K562 (cell line): ENCODE data around the gene LPCAT1.
"Not testable (repeated sequence)": the region's sequence is repeated elsewhere in the genome, so short reads cannot be mapped to it uniquely, and the experiment has no call there.

Source experiments
- CBX5 ChIP-seq: IDR thresholded peaks from 2 replicates; pipeline ENCODE4 v1.6.1; 2014; ENCODE audit warnings: low read depth, borderline replicate concordance
- DPF2 ChIP-seq: fragments of 450-650 bp; IDR thresholded peaks from 2 replicates; pipeline ENCODE4 v1.6.1; 2016
- ETV5 ChIP-seq: sonication (generic); formaldehyde crosslinking; IDR thresholded peaks from 2 replicates; pipeline ENCODE4 v1.4.0; 2020; ENCODE audit warnings: low read depth, mild to moderate bottlenecking, missing genetic modification reagents
- HDAC1 ChIP-seq, 2 experiments: fragments of 450-650 bp; IDR thresholded peaks; 2 replicates each; pipeline ENCODE4 v1.6.1; 2016 to 2017; ENCODE audit warnings: inconsistent platforms in 1 of 2, mild to moderate bottlenecking in 1 of 2, moderate library complexity in 1 of 2
- KDM4B ChIP-seq, 2 experiments: fragments of 450-650 bp in 1 of 2; sonication (generic) in 1 of 2; IDR thresholded peaks; 2 replicates each; pipeline ENCODE4 v1.6.1; 2016 to 2017; ENCODE audit warnings: borderline replicate concordance in 2 of 2, antibody characterized with exemption in 1 of 2, low read depth in 1 of 2, mild to moderate bottlenecking in 1 of 2
- MAX ChIP-seq: sonication (generic); formaldehyde crosslinking; IDR thresholded peaks from 2 replicates; pipeline ENCODE4 v1.9.0; 2022; ENCODE audit warnings: mild to moderate bottlenecking, missing genetic modification reagents
- RNF219 ChIP-seq: fragments of 250-450 bp; sonication (Bioruptor Pico); IDR thresholded peaks from 2 replicates; pipeline ENCODE4 v1.5.0; 2022; ENCODE audit warnings: mild to moderate bottlenecking
- TAF1 ChIP-seq: IDR thresholded peaks from 2 replicates; pipeline ENCODE4 v1.6.1; 2011; ENCODE audit warnings: mild to moderate bottlenecking, low read length, moderate library complexity; ENCODE audit not compliant: insufficient read depth, control insufficient read depth, severe bottlenecking; ENCODE audit errors: extremely low read depth
- ZNF707 ChIP-seq: fragments of 250-450 bp; sonication (Bioruptor Pico); conservative IDR thresholded peaks from 2 replicates; pipeline ENCODE4 v1.8.0; 2022; ENCODE audit warnings: inconsistent platforms, mild to moderate bottlenecking, moderate library complexity
- TF ChIP-seq, protein P1 (sequence below), 3 experiments: IDR thresholded peaks in 2 of 3; conservative IDR thresholded peaks in 1 of 3; 2 replicates each; pipeline ENCODE4 v1.5.1; 2011 to 2012; ENCODE audit warnings: low read length in 3 of 3, mild to moderate bottlenecking in 3 of 3, control low read depth in 2 of 3, improper control_type of control experiment in 1 of 3, inconsistent platforms in 1 of 3, low read depth in 1 of 3, mixed read lengths in 1 of 3, moderate library complexity in 1 of 3; ENCODE audit not compliant: insufficient read depth in 2 of 3

DNA sequence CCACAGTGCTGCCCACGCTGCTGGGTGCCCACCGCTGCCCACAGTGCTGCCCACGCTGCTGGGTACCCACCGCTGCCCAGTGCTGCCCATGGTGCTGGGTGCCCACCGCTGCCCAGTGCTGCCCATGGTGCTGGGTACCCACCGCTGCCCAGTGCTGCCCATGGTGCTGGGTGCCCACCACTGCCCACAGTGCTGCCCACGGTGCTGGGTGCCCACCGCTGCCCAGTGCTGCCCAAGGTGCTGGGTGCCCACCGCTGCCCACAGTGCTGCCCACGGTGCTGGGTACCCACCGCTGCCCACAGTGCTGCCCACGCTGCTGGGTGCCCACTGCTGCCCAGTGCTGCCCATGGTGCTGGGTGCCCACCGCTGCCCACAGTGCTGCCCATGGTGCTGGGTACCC lies 101.2 kb downstream of the LPCAT1 start:
- not testable (repeated sequence) for TF ChIP-seq HDAC1 (IDR thresholded peaks at IDR 0.05); TAF1; MAX (CRISPR knock-in tag); CBX5; ZNF707; DPF2; KDM4B (IDR thresholded peaks at IDR 0.05; ENCODE audit: borderline replicate concordance in 2 of 2, low read depth in 1 of 2); ETV5 (CRISPR knock-in tag); RNF219 (CRISPR knock-in tag)
- TF ChIP-seq, protein P1, sequence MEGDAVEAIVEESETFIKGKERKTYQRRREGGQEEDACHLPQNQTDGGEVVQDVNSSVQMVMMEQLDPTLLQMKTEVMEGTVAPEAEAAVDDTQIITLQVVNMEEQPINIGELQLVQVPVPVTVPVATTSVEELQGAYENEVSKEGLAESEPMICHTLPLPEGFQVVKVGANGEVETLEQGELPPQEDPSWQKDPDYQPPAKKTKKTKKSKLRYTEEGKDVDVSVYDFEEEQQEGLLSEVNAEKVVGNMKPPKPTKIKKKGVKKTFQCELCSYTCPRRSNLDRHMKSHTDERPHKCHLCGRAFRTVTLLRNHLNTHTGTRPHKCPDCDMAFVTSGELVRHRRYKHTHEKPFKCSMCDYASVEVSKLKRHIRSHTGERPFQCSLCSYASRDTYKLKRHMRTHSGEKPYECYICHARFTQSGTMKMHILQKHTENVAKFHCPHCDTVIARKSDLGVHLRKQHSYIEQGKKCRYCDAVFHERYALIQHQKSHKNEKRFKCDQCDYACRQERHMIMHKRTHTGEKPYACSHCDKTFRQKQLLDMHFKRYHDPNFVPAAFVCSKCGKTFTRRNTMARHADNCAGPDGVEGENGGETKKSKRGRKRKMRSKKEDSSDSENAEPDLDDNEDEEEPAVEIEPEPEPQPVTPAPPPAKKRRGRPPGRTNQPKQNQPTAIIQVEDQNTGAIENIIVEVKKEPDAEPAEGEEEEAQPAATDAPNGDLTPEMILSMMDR (IDR thresholded peaks at IDR 0.05 in 2 of 3, conservative IDR thresholded peaks at IDR 0.05 in 1 of 3; ENCODE audit: insufficient read depth in 2 of 3, low read depth in 1 of 3, low read length in 3 of 3), result not testable (repeated sequence)
